OCI-LY1 (cell line): Measurements from ENCODE around the gene MAD1L1.

Source experiments
- H2AFZ ChIP-seq: fragments of 200-600 bp; sonication (generic), shearing (Covaris generic); 2 replicates; pipeline ENCODE4 v1.6.0; 2014; ENCODE audit warnings: antibody characterized with exemption, mild to moderate bottlenecking, low read length
- H3F3A ChIP-seq: fragments of 200-600 bp; sonication (generic), shearing (Covaris generic); 2 replicates; pipeline ENCODE4 v1.6.0; 2014; ENCODE audit warnings: mild to moderate bottlenecking, antibody characterized with exemption, low read length, moderate library complexity; ENCODE audit not compliant: insufficient read depth
- H3K27ac ChIP-seq: fragments of 200-600 bp; sonication (generic); 2 replicates; pipeline ENCODE4 v1.5.1; 2014; ENCODE audit warnings: low read length, mixed run types, mild to moderate bottlenecking, low read depth; ENCODE audit not compliant: poor library complexity, severe bottlenecking
- H3K27me3 ChIP-seq: fragments of 200-600 bp; sonication (generic); 2 replicates; pipeline ENCODE4 v1.6.0; 2014; ENCODE audit warnings: antibody characterized with exemption, mild to moderate bottlenecking, low read length, moderate library complexity; ENCODE audit not compliant: insufficient read depth
- H3K36me3 ChIP-seq: fragments of 200-600 bp; sonication (generic); 2 replicates; pipeline ENCODE4 v1.6.1; 2014; ENCODE audit warnings: mild to moderate bottlenecking, antibody characterized with exemption, low read length, moderate library complexity, mixed read lengths; ENCODE audit not compliant: insufficient read depth
- H3K4me1 ChIP-seq: fragments of 200-600 bp; sonication (generic); 2 replicates; pipeline ENCODE4 v1.5.1; 2014; ENCODE audit warnings: mild to moderate bottlenecking, low read length, moderate library complexity; ENCODE audit not compliant: insufficient read depth, severe bottlenecking
- H3K4me2 ChIP-seq: fragments of 200-600 bp; sonication (generic), shearing (Covaris generic); 2 replicates; pipeline ENCODE4 v1.6.1; 2014; ENCODE audit warnings: low read length
- H3K4me3 ChIP-seq: fragments of 200-600 bp; sonication (generic); 2 replicates; pipeline ENCODE4 v1.5.1; 2014; ENCODE audit warnings: low read length, low read depth, mild to moderate bottlenecking, mixed read lengths; ENCODE audit not compliant: poor library complexity, severe bottlenecking
- H3K79me2 ChIP-seq: fragments of 200-600 bp; shearing (Covaris generic); 2 replicates; pipeline ENCODE4 v1.6.1; 2016; ENCODE audit warnings: mixed run types, low read length, mixed read lengths; ENCODE audit not compliant: insufficient read depth
- H3K9ac ChIP-seq: fragments of 200-600 bp; sonication (generic), shearing (Covaris generic); 2 replicates; pipeline ENCODE4 v1.6.1; 2014; ENCODE audit warnings: mild to moderate bottlenecking, low read length, mixed read lengths
- H3K9me2 ChIP-seq: fragments of 200-600 bp; sonication (generic), shearing (Covaris generic); 2 replicates; pipeline ENCODE4 v1.6.1; 2014; ENCODE audit warnings: low read depth, mild to moderate bottlenecking, low read length, mixed read lengths
- H3K9me3 ChIP-seq: fragments of 200-600 bp; shearing (Covaris generic); 2 replicates; pipeline ENCODE4 v1.6.1; 2014; ENCODE audit warnings: low read length, mixed read lengths
- H4K20me1 ChIP-seq: fragments of 200-600 bp; sonication (generic), shearing (Covaris generic); 2 replicates; pipeline ENCODE4 v1.6.0; 2016; ENCODE audit warnings: mild to moderate bottlenecking, low read length; ENCODE audit not compliant: insufficient read depth
- EZH2 ChIP-seq: fragments of 200-600 bp; sonication (generic), shearing (Covaris generic); IDR thresholded peaks from 2 replicates; pipeline ENCODE4 v1.8.0; 2017; ENCODE audit warnings: borderline replicate concordance, mixed run types, mild to moderate bottlenecking, antibody characterized with exemption, low read length, moderate library complexity, mixed read lengths
- TF ChIP-seq, protein P1 (sequence below): fragments of 200-600 bp; sonication (generic), shearing (Covaris generic); IDR thresholded peaks from 2 replicates; pipeline ENCODE4 v1.5.1; 2017; ENCODE audit warnings: mild to moderate bottlenecking, antibody characterized with exemption, low read length, moderate library complexity, mixed read lengths

Gene MAD1L1

GRCh38 chr7:2253525-2254244 lies 20.9 kb upstream of the MAD1L1 start:
- H3K4me1 ChIP-seq = peaks cover 2% of the 10 kb centered on the region
- no peaks in the 10 kb centered on the region for H4K20me1 ChIP-seq
- H3K79me2 ChIP-seq = no peaks in the 10 kb centered on the region
- no peaks in the 10 kb centered on the region for H3K9me2 ChIP-seq
- no peaks in the 10 kb centered on the region for H3K9me3 ChIP-seq
- no peaks in the 10 kb centered on the region for H3F3A ChIP-seq
- H2AFZ ChIP-seq = no peak overlapping the region
- no peak overlapping the region for H3K4me3 ChIP-seq
- H3K27me3 ChIP-seq = no peaks in the 10 kb centered on the region
- H3K36me3 ChIP-seq = peaks cover 9% of the 10 kb centered on the region; the same call in 1 of the 2 replicates
- H3K4me2 ChIP-seq = no peak overlapping the region
- TF ChIP-seq EZH2 = no peak
- TF ChIP-seq, protein P1, sequence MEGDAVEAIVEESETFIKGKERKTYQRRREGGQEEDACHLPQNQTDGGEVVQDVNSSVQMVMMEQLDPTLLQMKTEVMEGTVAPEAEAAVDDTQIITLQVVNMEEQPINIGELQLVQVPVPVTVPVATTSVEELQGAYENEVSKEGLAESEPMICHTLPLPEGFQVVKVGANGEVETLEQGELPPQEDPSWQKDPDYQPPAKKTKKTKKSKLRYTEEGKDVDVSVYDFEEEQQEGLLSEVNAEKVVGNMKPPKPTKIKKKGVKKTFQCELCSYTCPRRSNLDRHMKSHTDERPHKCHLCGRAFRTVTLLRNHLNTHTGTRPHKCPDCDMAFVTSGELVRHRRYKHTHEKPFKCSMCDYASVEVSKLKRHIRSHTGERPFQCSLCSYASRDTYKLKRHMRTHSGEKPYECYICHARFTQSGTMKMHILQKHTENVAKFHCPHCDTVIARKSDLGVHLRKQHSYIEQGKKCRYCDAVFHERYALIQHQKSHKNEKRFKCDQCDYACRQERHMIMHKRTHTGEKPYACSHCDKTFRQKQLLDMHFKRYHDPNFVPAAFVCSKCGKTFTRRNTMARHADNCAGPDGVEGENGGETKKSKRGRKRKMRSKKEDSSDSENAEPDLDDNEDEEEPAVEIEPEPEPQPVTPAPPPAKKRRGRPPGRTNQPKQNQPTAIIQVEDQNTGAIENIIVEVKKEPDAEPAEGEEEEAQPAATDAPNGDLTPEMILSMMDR = no peak
- H3K27ac ChIP-seq = no peak overlapping the region
- no peak overlapping the region for H3K9ac ChIP-seq

DNA sequence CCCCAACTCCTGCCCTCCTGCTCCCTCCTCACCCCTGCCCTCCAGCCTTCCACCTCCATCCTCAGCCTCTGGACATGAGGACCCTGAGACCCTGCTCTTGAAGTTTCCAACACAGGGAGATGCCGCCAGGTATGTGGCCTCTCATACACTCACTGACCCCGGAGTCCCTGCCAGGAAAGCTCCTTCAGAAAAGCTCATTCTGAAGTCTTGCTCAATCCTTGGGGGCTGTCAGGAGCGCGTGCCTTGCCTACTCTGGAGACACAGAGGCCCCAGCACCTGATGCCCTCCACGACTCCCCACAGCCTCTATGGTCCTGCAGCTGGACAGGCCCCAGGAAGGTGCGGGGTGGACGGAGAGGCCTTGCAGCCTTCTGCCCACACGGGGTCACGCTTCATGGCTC lies 20.3 kb upstream of the MAD1L1 start:
- no peaks in the 10 kb centered on the region for H3K4me1 ChIP-seq
- H3K4me2 ChIP-seq = no peak overlapping the region
- H3K27me3 ChIP-seq = no peaks in the 10 kb centered on the region
- H3F3A ChIP-seq = no peaks in the 10 kb centered on the region
- no peak overlapping the region for H3K27ac ChIP-seq
- no peaks in the 10 kb centered on the region for H4K20me1 ChIP-seq
- no peak overlapping the region for H2AFZ ChIP-seq
- no peak overlapping the region for H3K4me3 ChIP-seq
- H3K9ac ChIP-seq = no peak overlapping the region
- no peaks in the 10 kb centered on the region for H3K9me3 ChIP-seq
- H3K36me3 ChIP-seq = peaks cover 9% of the 10 kb centered on the region; the same call in 1 of the 2 replicates
- no peaks in the 10 kb centered on the region for H3K79me2 ChIP-seq
- H3K9me2 ChIP-seq = no peaks in the 10 kb centered on the region
- TF ChIP-seq, protein P1 = no peak
- no peak for TF ChIP-seq EZH2

DNA sequence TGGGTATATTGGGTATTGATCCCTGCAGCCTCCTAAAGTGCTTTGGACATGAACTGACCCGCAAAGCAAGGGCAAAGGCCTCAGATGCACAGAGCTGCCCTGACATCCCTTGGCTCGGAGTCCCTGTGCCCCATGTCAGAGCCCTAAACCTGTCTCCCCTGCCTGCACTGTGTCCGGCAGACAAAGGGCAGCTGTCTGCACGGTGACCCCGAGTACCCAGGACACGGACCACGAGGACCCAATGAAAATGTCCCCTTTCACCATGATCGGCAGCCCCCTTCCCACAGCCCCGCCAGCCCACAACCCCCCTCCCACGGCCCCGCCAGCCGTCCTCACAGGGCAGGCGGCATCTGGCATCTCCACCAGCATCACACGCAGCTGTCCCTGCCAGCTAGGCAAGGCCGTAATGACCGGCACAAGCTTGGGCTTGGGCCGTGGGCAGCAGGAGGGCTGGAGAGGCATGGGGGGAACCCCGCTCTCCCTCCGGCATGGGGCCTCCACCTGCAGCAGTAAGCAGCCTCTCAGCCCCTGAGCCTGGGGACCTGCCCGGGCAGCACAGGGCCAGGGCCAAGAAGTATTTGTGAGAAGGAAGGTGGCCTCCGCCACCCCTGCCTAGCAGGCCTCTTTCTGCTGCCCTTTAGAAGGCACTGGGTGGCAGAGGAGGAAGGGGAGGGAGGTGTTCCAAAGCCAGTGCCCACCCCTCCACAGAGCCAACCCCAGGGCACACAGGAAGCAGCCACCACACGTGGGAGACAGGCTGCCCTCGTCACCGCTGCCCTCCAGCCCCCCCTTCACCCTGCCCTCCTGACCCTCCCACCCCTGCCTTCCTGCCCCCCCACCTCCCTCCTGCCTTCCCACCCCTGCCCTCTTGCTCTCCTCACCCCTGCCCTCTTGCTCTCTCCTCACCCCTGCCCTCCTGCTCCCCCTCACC lies 19.4 kb upstream of the MAD1L1 start:
- Histone ChIP-seq H3K27me3 (no peaks in the 10 kb centered on the region), H3K4me1 (no peaks in the 10 kb centered on the region), H3K9me2 (no peaks in the 10 kb centered on the region), H3K79me2 (no peaks in the 10 kb centered on the region), H3K4me2 (no peak overlapping the region), H3K36me3 (peaks cover 9% of the 10 kb centered on the region; the same call in 1 of the 2 replicates), H3F3A (no peaks in the 10 kb centered on the region), H4K20me1 (no peaks in the 10 kb centered on the region), H3K27ac (no peak overlapping the region), H3K9ac (no peak overlapping the region), H2AFZ (no peak overlapping the region), H3K9me3 (no peaks in the 10 kb centered on the region), H3K4me3 (no peak overlapping the region)
- TF ChIP-seq, protein P1 = no peak
- no peak for TF ChIP-seq EZH2
